Measurements from ENCODE around the gene ADAMTSL5. TPM values are rescaled to one million over a fixed set of nuclear protein-coding genes. Genes with fewer than 3 reads are reported as not detected.

Gene ADAMTSL5
- polyA plus RNA-seq, 3 donors: 0.09 TPM; not detected in 2

- DNase-seq: peak; percentile 34 to 50 (median 49)
- H4K20me1 ChIP-seq (ENCODE audit: insufficient read depth, low read length): no peaks in the 10 kb centered on the region
- Mint-ChIP-seq H3K27me3 (ENCODE audit: low read depth in 3 of 3) (peaks cover 38 to 78% (median 63%) of the 10 kb centered on the region in 3 donors), H3K4me1 (peaks cover 8% of the 10 kb centered on the region), H3K9me3 (peaks cover 8 to 20% (median 18%) of the 10 kb centered on the region in 7 donors), H3K36me3 (peaks cover under 1 to 2% of the 10 kb centered on the region in 2 donors), H3K27ac (no peak overlapping the region), H3K4me3 (no peak overlapping the region)
- H3K27me3 ChIP-seq (ENCODE audit: control insufficient read depth in 2 of 2, insufficient read depth in 2 of 2, low read length in 2 of 2): peaks cover 2 to 49% of the 10 kb centered on the region in 2 donors
- H3K4me1 ChIP-seq (ENCODE audit: control insufficient read depth in 1 of 2, insufficient read depth in 2 of 2, low read length in 2 of 2): peaks cover 4 to 11% of the 10 kb centered on the region in 2 donors
- 13% methylated on average over 38 of the region's 52 CpGs for WGBS (ENCODE audit: insufficient coverage)
- H3K27ac ChIP-seq (ENCODE audit: low read depth in 1 of 2, low read length in 2 of 2): no peak overlapping the region
- no peaks in the 10 kb centered on the region for H3K36me3 ChIP-seq (replicated peaks in 1 of 2; ENCODE audit: control insufficient read depth in 1 of 2, insufficient read depth in 2 of 2, low read length in 2 of 2)
- H3K9me3 ChIP-seq (replicated peaks in 1 of 2; ENCODE audit: control insufficient read depth in 1 of 2, insufficient read depth in 1 of 2, low read length in 2 of 2): peaks cover 12 to 14% of the 10 kb centered on the region in 2 donors
- intact Hi-C loops (cut with micrococcal nuclease): loop anchor here in 1 of 2 donors (10.0 kb wide), 1 partner anchor 69 kb away; no protein-coding TSS in a partner anchor
- no peak overlapping the region for H2AFZ ChIP-seq (ENCODE audit: insufficient read depth, low read depth, low read length, poor library complexity, severe bottlenecking)
- peak; percentile 78 for TF ChIP-seq CTCF (IDR thresholded peaks at IDR 0.05)
- no peaks in the 10 kb centered on the region for H3K79me2 ChIP-seq (ENCODE audit: insufficient read depth, low read length)
- H3K4me3 ChIP-seq (replicated peaks in 1 of 3; ENCODE audit: low read depth in 2 of 3, low read length in 3 of 3): no peak overlapping the region
- H3K9ac ChIP-seq (ENCODE audit: insufficient read depth, low read length, poor library complexity, severe bottlenecking): peak overlapping the region; percentile 15
- H3K4me2 ChIP-seq (replicated peaks; ENCODE audit: extremely low read depth, low read length, poor library complexity, severe bottlenecking): peak overlapping the region; percentile 49
Observed at GRCh38 chr19:1513499-1514294, 878 bp upstream of the ADAMTSL5 start.

GRCh38 chr19:1511318-1512317, 1.2 kb downstream of the ADAMTSL5 start:
- H3K36me3 Mint-ChIP-seq: peaks cover 1 to 2% of the 10 kb centered on the region in 2 donors
- no peak for DNase-seq
- H3K4me3 Mint-ChIP-seq: peak overlapping the region in 1 of 2 donors; percentile 72
- Histone ChIP-seq H3K4me1 (ENCODE audit: control insufficient read depth in 1 of 2, insufficient read depth in 2 of 2, low read length in 2 of 2) (peaks cover 12 to 25% of the 10 kb centered on the region in 2 donors), H3K79me2 (ENCODE audit: insufficient read depth, low read length) (no peaks in the 10 kb centered on the region), H3K9ac (ENCODE audit: insufficient read depth, low read length, poor library complexity, severe bottlenecking) (no peak overlapping the region), H4K20me1 (ENCODE audit: insufficient read depth, low read length) (no peaks in the 10 kb centered on the region), H2AFZ (ENCODE audit: insufficient read depth, low read depth, low read length, poor library complexity, severe bottlenecking) (no peak overlapping the region), H3K4me3 (replicated peaks in 1 of 3; ENCODE audit: low read depth in 2 of 3, low read length in 3 of 3) (no peak overlapping the region), H3K9me3 (replicated peaks in 1 of 2; ENCODE audit: control insufficient read depth in 1 of 2, insufficient read depth in 1 of 2, low read length in 2 of 2) (peaks cover 18 to 25% of the 10 kb centered on the region in 2 donors), H3K36me3 (replicated peaks in 1 of 2; ENCODE audit: control insufficient read depth in 1 of 2, insufficient read depth in 2 of 2, low read length in 2 of 2) (no peaks in the 10 kb centered on the region), H3K27me3 (ENCODE audit: control insufficient read depth in 2 of 2, insufficient read depth in 2 of 2, low read length in 2 of 2) (peaks cover 2 to 53% of the 10 kb centered on the region in 2 donors), H3K4me2 (replicated peaks; ENCODE audit: extremely low read depth, low read length, poor library complexity, severe bottlenecking) (no peak overlapping the region), H3K27ac (ENCODE audit: low read depth in 1 of 2, low read length in 2 of 2) (no peak overlapping the region)
- H3K27me3 Mint-ChIP-seq (ENCODE audit: low read depth in 3 of 3): peaks cover 39 to 79% (median 59%) of the 10 kb centered on the region in 3 donors
- WGBS (ENCODE audit: insufficient coverage): 57% methylated on average over 13 of the region's 22 CpGs
- peaks cover 13 to 38% (median 32%) of the 10 kb centered on the region in 7 donors for H3K9me3 Mint-ChIP-seq
- intact Hi-C loops (cut with micrococcal nuclease): loop anchor here in 1 of 2 donors (10.0 kb wide), 1 partner anchor 67 kb away; no protein-coding TSS in a partner anchor
- H3K27ac Mint-ChIP-seq: peak overlapping the region in 1 of 7 donors; percentile 63
- H3K4me1 Mint-ChIP-seq: peaks cover 14% of the 10 kb centered on the region
- TF ChIP-seq CTCF (IDR thresholded peaks at IDR 0.05): no peak

Measured in CD14-positive monocyte (primary cell).